Mucosa of stomach (tissue), 1 donor: ENCODE results near the gene IL20.
"Not testable (repeated sequence)": the region's sequence is repeated elsewhere in the genome, so short reads cannot be mapped to it uniquely, and the experiment has no call there.

Experiments
- H3K27me3 ChIP-seq: one replicate; pipeline ENCODE4 v1.7.0; 2013; ENCODE audit warnings: mild to moderate bottlenecking, low read length; ENCODE audit not compliant: control insufficient read depth, insufficient read depth
- H3K36me3 ChIP-seq: one replicate; pipeline ENCODE4 v1.7.0; 2013; ENCODE audit warnings: low read length; ENCODE audit not compliant: control insufficient read depth, insufficient read depth
- H3K4me1 ChIP-seq: one replicate; pipeline ENCODE4 v1.7.0; 2013; ENCODE audit warnings: mild to moderate bottlenecking, low read length; ENCODE audit not compliant: control insufficient read depth, insufficient read depth
- H3K4me3 ChIP-seq: one replicate; pipeline ENCODE4 v1.7.0; 2013; ENCODE audit warnings: low read length
- H3K9ac ChIP-seq: one replicate; pipeline ENCODE4 v1.7.0; 2013; ENCODE audit warnings: mild to moderate bottlenecking, low read length, moderate library complexity
- H3K9me3 ChIP-seq: one replicate; pipeline ENCODE4 v1.7.0; 2013; ENCODE audit warnings: mild to moderate bottlenecking, low read length, moderate library complexity; ENCODE audit not compliant: control insufficient read depth
- donor health status: Pancreatic carcinoma.

IL20 gene

DNA sequence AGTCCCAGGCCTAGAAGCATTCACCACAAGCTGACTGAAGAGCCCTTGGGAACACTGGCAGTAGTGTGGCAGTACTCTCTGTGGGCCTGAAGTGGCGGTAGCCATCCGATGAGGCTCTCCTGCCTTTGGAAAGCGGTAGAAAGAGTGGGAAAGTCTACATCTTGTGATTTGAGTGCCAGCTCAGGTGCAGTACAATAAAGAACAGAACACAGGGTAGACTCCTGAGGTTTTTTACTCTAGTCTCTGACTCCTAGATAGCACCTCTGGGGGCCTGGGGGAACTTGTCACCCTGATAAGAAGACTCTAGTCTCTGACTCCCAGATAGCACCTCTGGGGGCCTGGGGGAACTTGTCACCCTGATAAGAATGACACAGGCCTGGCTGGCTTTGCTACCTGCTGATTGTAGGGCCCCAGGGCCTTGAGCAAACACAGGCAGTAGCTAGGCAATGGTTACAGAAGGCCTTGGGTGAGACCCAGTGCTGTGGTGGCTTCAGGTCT lies 18.0 kb upstream of the IL20 start:
- no peaks in the 10 kb centered on the region for H3K36me3 ChIP-seq
- H3K4me1 ChIP-seq = peaks cover 19% of the 10 kb centered on the region
- H3K9ac ChIP-seq = no peak overlapping the region
- H3K9me3 ChIP-seq = no peaks in the 10 kb centered on the region
- no peaks in the 10 kb centered on the region for H3K27me3 ChIP-seq
- no peak overlapping the region for H3K4me3 ChIP-seq

DNA sequence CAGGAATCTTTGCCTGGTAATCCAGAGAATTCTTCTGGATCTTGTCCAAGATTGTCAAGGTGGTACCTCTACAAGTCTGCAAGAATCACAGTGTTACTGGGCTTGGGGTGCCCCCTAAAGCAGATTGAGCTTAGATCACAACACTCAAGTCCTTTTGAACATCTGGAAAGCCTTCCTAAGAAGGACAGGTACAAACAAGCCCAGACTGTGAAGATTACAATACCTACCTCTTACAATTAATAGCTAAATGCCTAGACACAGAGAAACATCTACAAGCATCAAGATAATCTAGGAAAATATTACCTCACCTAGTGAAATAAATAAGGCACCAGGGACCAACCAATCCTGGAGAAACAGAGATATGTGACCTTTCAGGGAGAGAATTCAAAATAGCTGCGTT lies 17.5 kb upstream of the IL20 start:
- no peak overlapping the region for H3K9ac ChIP-seq
- H3K9me3 ChIP-seq = no peaks in the 10 kb centered on the region
- H3K4me3 ChIP-seq = no peak overlapping the region
- no peaks in the 10 kb centered on the region for H3K36me3 ChIP-seq
- no peaks in the 10 kb centered on the region for H3K27me3 ChIP-seq
- H3K4me1 ChIP-seq = peaks cover 16% of the 10 kb centered on the region

DNA sequence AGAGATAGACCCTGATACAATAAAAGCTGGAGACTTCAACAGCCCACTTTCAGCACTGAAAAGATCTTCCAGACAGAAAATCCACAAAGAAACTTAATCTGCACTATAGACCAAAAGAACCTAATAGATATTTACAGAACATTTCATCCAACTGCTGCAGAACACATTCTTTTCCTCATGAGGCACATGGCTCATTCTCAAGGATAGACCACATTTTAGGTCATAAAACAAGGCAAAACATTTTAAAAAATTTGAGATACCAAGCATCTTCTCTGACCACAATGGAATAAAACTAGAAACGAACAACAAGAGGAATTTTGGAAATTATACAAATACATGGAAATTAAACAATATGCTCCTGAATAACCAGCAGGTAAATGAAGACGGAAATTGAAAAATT lies 15.0 kb upstream of the IL20 start:
- H3K36me3 ChIP-seq = no peaks in the 10 kb centered on the region
- H3K9ac ChIP-seq = no peak overlapping the region
- H3K9me3 ChIP-seq = no peaks in the 10 kb centered on the region
- H3K4me1 ChIP-seq = peaks cover 6% of the 10 kb centered on the region
- no peaks in the 10 kb centered on the region for H3K27me3 ChIP-seq
- H3K4me3 ChIP-seq = no peak overlapping the region

DNA sequence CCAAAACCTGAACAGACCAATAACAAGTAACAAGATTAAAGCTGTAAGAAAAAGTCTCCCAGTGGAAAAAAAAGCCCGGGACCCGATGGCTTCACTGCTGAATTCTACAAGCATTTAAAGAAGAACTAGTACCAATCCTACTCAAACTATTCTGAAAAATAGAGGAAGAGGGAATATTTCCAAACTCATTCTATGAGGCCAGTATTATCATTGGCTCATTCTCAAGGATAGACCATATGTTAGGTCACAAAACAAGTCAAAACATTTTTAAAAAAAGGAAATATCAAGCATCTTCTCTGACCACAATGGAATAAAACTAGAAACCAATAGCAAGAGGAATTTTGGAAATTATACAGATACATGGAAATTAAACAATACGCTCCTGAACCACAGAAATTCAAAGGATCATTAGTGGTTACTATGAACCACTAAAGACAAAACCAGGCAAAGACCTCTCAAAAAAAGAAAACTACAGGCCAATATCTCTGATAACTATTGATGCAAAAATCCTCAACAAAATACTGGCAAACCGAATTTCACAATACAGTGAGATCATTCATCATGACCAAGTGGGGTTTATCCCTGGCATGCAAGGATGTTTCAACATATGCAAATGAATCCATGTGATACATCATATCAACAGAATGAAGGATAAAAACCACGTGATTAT lies 13.9 kb upstream of the IL20 start:
- no peak overlapping the region for H3K9ac ChIP-seq
- peaks cover 6% of the 10 kb centered on the region for H3K4me1 ChIP-seq
- H3K4me3 ChIP-seq = no peak overlapping the region
- H3K27me3 ChIP-seq = no peaks in the 10 kb centered on the region
- H3K9me3 ChIP-seq = no peaks in the 10 kb centered on the region
- no peaks in the 10 kb centered on the region for H3K36me3 ChIP-seq

DNA sequence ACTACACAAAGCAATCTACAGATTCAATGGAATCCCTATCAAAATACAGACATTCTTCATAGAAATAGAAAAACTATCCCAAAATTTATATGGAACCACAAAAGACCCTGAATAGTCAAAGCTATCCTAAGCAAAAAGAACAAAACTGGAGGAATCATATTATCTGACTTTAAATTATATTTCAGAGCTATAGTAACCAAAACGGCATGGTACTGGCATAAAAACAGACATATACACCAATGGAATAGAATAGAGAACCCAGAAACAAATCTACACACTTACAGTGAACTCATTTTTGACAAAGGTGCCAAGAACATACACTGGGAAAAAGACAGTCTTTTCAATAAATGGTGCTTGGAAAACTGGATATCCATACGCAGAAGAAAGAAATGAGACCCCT lies 12.8 kb upstream of the IL20 start:
- H3K9ac ChIP-seq, H3K27me3 ChIP-seq, H3K36me3 ChIP-seq, H3K4me1 ChIP-seq, H3K9me3 ChIP-seq, H3K4me3 ChIP-seq: not testable (repeated sequence)

DNA sequence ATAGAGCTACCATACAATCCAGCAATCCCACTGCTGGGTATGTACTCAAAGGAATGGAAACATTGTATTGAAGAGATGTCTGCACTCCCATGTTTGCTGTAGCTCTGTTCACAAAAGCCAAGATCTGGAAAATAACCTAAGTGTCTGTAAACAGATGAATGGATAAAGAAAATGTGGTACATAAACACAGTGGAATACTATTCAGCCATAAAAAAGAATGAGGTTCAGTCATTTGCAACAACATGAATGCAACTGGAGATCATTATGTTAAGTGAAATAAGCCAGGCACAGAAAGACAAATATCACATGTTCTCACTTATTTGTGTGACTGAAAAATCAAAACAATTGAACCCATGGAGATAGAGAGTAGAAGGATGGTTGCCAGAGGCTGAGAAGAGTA lies 11.7 kb upstream of the IL20 start:
- H3K9ac ChIP-seq, H3K9me3 ChIP-seq, H3K4me1 ChIP-seq, H3K27me3 ChIP-seq, H3K4me3 ChIP-seq, H3K36me3 ChIP-seq: not testable (repeated sequence)

DNA sequence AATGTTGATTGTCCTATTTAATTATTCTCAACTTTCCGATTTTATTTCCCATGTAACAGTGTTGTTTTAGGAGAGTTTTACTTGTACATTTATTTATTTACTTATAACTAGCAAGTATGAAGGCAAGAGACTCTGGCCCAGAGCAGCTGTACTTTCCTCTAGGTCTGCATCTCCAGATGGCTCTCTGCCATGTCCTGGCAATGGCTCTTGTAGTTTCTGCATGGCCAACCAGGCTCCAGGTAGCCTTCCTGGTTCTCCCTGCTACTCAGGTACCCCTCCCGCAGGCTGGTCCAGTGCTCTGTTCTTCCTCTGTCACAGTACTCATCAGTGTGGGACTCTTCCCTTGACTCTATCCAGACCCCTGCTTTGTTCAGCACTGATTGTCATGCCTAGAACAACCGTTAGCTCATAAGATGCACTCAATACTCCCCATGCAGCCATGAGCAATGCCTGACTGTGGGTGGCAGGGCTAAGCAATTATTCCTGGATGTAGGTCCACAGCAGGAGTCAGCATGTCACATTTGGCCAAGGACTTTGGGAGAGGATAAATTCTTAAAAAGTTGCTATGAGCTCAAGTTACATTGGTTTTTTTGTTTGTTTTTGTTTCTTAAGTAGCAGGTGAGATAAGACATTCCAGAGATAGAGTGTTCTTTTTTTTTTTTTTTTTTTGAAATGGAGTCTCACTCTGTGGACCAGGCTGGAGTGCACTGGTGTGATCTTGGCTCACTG lies 10.9 kb upstream of the IL20 start:
- no peaks in the 10 kb centered on the region for H3K4me1 ChIP-seq
- no peaks in the 10 kb centered on the region for H3K27me3 ChIP-seq
- H3K4me3 ChIP-seq = no peak overlapping the region
- H3K9me3 ChIP-seq = no peaks in the 10 kb centered on the region
- no peak overlapping the region for H3K9ac ChIP-seq
- H3K36me3 ChIP-seq = no peaks in the 10 kb centered on the region

DNA sequence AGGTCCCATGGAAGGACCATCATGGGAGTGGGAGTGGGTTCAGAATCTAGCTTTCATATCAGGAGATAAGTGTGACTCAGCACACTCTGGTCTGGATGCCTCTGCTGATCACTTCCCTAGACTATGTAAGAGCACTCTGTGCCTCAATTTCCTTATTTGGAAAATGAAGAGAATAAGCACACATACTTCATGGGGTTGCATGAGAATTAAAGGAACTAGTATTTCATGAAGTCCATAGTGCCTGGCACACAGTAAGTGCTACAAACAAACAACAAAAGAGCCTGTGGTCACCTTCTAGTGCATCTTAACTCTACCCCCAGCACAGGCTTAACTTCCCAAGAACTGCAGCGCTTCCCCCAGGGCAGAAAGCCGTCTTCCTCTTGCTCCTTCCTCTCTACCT lies 9.6 kb upstream of the IL20 start:
- no peaks in the 10 kb centered on the region for H3K4me1 ChIP-seq
- no peaks in the 10 kb centered on the region for H3K27me3 ChIP-seq
- no peaks in the 10 kb centered on the region for H3K36me3 ChIP-seq
- H3K9me3 ChIP-seq = no peaks in the 10 kb centered on the region
- H3K9ac ChIP-seq = no peak overlapping the region
- H3K4me3 ChIP-seq = no peak overlapping the region

DNA sequence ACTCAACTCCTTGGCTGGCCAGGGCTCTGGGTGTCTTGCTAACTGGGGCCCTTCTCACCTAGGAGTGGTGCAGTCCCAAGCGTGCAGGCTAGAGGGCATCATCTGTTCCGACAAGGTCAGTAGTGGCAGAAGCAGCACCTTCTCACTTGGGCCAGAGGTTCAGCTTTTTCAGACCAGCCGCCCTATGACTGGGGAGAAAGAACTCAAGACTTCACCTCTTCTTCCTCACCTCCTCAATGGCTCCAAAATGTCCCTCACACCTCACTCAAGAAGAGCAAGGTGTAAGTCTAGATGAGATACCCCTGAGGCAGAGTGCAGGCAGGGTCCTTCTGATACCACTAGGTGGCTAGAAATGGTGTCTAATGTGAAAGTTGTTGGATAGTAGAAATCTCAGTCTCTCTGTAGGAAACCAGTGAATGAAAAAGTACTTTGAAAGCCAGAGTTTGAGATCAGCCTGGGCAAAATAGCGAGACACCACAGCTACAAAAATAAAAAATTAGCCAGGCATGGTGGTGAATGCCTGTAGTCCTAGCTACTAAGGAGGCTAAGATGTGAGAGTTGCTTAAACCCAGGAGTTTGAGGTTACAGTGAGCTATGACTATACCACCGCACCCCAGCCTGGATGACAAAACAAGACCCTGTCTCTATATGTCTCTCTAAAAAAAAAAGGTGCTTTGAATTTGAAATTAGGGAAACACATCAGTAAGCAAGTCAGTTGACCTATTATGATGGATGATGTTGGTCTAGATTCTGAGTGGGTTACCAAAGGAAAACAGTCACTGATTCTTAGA lies 8.6 kb upstream of the IL20 start:
- H3K9me3 ChIP-seq = no peaks in the 10 kb centered on the region
- no peaks in the 10 kb centered on the region for H3K4me1 ChIP-seq
- H3K27me3 ChIP-seq = no peaks in the 10 kb centered on the region
- H3K9ac ChIP-seq = no peak overlapping the region
- H3K4me3 ChIP-seq = no peak overlapping the region
- H3K36me3 ChIP-seq = no peaks in the 10 kb centered on the region

DNA sequence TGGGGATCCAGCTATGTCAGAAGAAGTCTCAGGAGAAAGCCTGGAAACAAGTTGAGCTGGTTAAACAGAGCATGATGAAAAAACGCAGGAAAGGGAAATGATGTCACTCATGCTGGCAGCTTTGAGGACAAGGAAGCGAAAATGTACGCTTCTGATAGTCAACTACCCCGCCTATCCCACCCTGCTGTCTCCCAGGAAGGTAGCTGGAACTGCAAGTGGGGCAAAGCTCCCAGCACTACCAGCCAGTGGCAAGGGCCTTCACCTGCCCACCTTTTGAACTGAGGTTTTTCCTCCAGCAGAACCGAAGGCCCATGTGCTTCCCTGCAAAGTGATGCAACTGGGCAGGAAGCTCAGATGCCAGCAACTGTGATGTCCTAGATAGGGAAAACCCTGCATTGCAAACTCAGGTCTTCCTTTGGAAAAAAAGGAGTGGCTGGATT lies 6.3 kb upstream of the IL20 start:
- H3K9ac ChIP-seq = no peak overlapping the region
- no peaks in the 10 kb centered on the region for H3K4me1 ChIP-seq
- H3K9me3 ChIP-seq = no peaks in the 10 kb centered on the region
- no peaks in the 10 kb centered on the region for H3K27me3 ChIP-seq
- H3K36me3 ChIP-seq = no peaks in the 10 kb centered on the region
- H3K4me3 ChIP-seq = no peak overlapping the region

DNA sequence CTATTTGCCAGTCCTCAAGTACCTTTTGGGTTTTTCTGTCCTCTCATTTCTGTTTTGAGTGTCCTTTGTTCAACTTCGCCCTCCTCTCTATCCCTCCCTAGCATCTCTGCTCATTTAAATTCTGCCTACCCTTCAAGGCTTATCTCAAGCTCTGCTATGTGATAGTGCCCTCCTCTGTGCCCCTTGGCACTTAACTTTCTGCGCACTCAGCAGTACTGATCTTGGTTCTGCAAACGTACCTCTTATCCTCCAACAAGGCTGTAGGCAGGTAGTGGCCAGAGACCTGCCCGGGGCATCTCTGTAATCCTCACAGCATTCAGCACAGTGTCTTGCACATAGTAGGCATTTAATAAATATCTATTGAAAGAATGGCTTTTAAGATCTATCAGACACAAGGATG lies 5.3 kb upstream of the IL20 start:
- no peaks in the 10 kb centered on the region for H3K4me1 ChIP-seq
- no peaks in the 10 kb centered on the region for H3K36me3 ChIP-seq
- H3K27me3 ChIP-seq = no peaks in the 10 kb centered on the region
- no peak overlapping the region for H3K4me3 ChIP-seq
- H3K9me3 ChIP-seq = no peaks in the 10 kb centered on the region
- no peak overlapping the region for H3K9ac ChIP-seq

DNA sequence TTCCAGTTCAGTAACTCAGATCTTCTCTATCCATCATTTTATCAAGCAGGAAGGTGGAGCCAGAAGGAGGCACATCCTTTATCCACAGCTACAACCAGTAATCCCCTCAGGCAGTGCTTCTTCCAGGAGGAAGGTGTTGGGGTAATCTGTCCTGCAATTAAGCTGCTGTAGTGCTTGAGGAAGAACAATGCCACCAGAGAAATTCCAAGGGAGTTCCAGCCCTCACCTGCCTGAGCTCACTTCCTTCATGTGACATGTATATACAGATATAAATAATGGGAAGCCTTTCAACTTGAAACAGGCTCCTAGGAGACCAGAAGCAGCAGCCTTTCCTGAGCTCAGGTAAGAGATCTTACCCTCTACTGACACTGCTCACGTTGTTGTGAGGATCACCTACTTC lies 2.2 kb upstream of the IL20 start:
- Histone ChIP-seq H3K4me1 (no peaks in the 10 kb centered on the region), H3K9me3 (no peaks in the 10 kb centered on the region), H3K27me3 (no peaks in the 10 kb centered on the region), H3K36me3 (no peaks in the 10 kb centered on the region), H3K4me3 (no peak overlapping the region), H3K9ac (no peak overlapping the region)
